GM20000 (cell line): ENCODE results near the gene TNFAIP8.

Experiments
- DNase-seq: peaks from one replicate; pipeline ENCODE4 v3.0.0; 2012; ENCODE audit warnings: low spot score
- CTCF ChIP-seq: IDR thresholded peaks from 2 replicates; pipeline ENCODE4 v1.5.1; 2012; ENCODE audit warnings: mild to moderate bottlenecking, control low read depth; ENCODE audit errors: extremely low read depth, missing control alignments

The TNFAIP8 gene

DNA sequence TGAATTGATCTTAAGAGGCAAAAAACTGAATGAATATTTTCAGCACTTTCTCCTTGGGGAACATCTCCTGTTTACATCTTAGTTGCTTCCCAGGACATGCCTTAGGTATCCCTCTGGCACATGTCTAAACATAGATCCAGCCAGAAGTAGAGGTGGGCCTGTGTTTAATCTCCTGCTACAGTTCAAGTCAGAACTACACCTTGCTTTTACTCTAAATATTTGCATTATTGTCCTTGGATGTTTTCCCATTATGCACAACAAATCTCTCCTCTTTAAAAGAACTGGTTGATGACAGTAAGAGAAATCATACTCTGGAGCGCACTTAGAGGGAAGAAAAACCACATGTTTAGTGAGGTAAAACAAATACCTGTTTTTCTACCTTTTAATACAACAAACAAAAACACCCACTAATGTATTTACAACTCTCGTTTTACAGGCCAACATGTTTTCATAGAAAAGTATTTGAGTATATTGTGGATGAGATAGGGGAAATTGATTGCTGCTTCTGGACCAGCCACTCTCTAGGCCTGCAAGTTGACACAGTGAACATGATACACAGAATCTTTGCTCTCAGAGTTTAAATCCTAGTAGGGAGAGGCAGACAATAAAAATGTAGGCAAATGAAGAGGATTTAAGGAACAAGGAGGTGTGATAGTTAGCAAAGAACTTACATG, 32.3 kb downstream of the TNFAIP8 start:
- no peak for TF ChIP-seq CTCF
- DNase-seq: no peak

- no peak for DNase-seq
- no peak for TF ChIP-seq CTCF
Measured at GRCh38 chr5:119388619-119389190, 32.9 kb downstream of the TNFAIP8 start.

DNA sequence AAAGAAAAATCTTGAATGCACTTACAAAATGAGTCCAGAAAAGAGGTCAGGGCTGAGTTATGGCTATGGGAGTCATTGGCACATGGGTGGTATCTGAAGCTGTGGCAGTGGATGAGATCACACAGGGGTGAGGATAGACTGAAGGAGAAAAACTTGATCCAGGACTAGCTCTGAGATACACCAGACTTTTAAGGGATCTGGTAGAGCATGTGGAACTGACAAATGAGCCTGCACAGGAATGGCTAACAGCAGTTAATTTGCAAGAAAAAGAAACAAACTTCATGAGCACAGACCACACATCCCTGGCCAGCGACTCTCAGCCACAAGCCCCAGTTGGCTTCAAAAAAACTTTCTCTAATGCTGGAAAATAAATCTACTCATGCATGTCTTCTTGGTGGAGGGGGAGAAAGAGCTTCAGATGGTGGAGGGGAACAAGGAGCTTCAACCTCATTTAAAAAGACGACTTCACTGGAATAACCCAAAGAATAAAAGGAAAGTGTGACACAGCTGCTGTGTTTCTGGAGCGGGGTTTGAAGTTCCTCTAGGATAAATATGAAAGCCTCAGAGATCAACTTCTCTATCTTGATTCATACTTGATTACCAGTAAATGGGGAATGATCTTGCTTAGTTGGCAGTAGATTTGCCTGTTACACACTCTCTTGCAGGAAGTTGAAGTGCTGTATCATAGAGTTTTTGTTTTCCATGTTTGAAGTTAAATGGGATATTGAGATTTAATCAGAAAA, 33.6 kb downstream of the TNFAIP8 start:
- no peak for DNase-seq
- TF ChIP-seq CTCF: no peak

DNA sequence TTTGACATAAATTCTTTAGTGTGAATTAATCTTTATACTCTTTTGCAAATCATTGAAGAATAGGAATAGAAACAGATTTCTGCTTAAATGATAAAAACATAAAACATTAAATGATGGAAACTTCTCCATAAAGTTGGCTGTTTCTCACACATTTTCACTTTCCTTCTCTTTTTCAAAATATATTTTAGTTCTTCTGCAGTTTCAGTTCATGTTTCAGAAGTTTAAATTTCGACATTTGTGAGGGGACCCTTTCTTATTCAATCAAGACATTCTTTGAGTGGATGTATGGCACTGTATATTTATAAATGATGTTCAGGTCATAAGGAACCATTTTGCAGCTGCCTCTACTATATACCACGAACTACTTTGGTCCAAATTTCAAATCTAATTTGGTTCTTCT, 34.6 kb downstream of the TNFAIP8 start:
- DNase-seq: no peak
- TF ChIP-seq CTCF: no peak

GRCh38 chr5:119393201-119393691, 37.4 kb downstream of the TNFAIP8 start:
- DNase-seq: no peak
- TF ChIP-seq CTCF: no peak

- TF ChIP-seq CTCF: no peak
- DNase-seq: no peak
Measured at GRCh38 chr5:119393746-119394145, 37.9 kb downstream of the TNFAIP8 start.
